BLaER1 treated with 17β-estradiol and CSF1 and Interleukin-3, amounts not matched to agents 10 nM and 100 nM (cell line): ENCODE data around the gene GTF2E1.

Experiments
- H3K27ac ChIP-seq, 11 experiments: shearing (Covaris generic); formaldehyde crosslinking; 2 replicates each; pipeline ENCODE4 v1.8.1; 2022
- H3K27me3 ChIP-seq, 11 experiments: shearing (Covaris generic); formaldehyde crosslinking; 2 replicates each; pipeline ENCODE4 v1.8.1; 2022
- H3K36me3 ChIP-seq, 11 experiments: shearing (Covaris generic); formaldehyde crosslinking; 2 replicates each; pipeline ENCODE4 v1.8.1; 2022
- H3K4me1 ChIP-seq, 10 experiments: shearing (Covaris generic); formaldehyde crosslinking; 2 replicates each; pipeline ENCODE4 v1.8.1; 2022
- H3K4me2 ChIP-seq, 11 experiments: shearing (Covaris generic); formaldehyde crosslinking; 2 replicates each; pipeline ENCODE4 v1.8.1; 2022
- H3K4me3 ChIP-seq, 10 experiments: shearing (Covaris generic); formaldehyde crosslinking; 2 replicates each; pipeline ENCODE4 v1.8.1; 2022
- H3K9ac ChIP-seq, 11 experiments: shearing (Covaris generic); formaldehyde crosslinking; 2 replicates each; pipeline ENCODE4 v1.8.1; 2022
- H3K9me3 ChIP-seq, 11 experiments: shearing (Covaris generic); formaldehyde crosslinking; replicated peaks in 1 of 11; 2 replicates each; pipeline ENCODE4 v1.8.1; 2022
- H4K20me1 ChIP-seq, 11 experiments: shearing (Covaris generic); formaldehyde crosslinking; 2 replicates each; pipeline ENCODE4 v1.8.1; 2022
- Cebpa-rat ChIP-seq, 11 experiments: shearing (Covaris generic); IDR thresholded peaks; 2 replicates each; pipeline ENCODE4 v1.8.1; 2022

The GTF2E1 gene

DNA sequence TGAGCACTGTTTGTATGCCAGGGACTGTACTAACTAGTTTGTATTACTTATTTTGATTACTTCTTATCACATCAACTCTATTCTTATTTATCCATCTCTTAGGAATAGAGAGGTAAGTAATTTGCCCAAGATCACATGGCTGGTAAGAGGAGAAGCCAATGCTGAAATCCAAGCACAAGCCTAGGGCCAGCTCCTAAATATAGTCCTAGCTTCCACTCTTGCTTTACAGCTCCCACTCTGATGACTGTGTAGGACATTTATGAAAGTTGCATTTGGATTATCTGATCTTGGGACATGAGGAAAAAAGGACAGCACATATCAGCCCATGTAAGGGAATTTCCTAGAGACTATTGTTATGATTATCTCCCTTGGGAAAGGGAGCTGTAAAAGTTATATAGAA lies 58.1 kb downstream of the GTF2E1 start:
- Histone ChIP-seq H3K4me1 (peaks cover 0 to 12% (median 5%) of the 10 kb centered on the region in 10 experiments; a peak in 6 of 20 replicates), H3K27ac (no peak overlapping the region), H3K4me3 (no peak overlapping the region)

GRCh38 chr3:120801484-120801883 lies 58.9 kb downstream of the GTF2E1 start:
- Histone ChIP-seq H4K20me1 (no peaks in the 10 kb centered on the region), H3K4me1 (peaks cover 0 to 12% (median 5%) of the 10 kb centered on the region in 10 experiments; a peak in 6 of 20 replicates), H3K36me3 (no peaks in the 10 kb centered on the region), H3K27ac (no peak overlapping the region), H3K4me3 (no peak overlapping the region), H3K27me3 (no peaks in the 10 kb centered on the region; a peak in 1 of 22 replicates), H3K4me2 (no peak overlapping the region), H3K9ac (no peak overlapping the region), H3K9me3 (no peaks in the 10 kb centered on the region)
- TF ChIP-seq Cebpa-rat (IDR thresholded peaks at IDR 0.05) = no peak

More for the DNA sequence above, 58.1 kb downstream of the GTF2E1 start:
- Histone ChIP-seq H3K36me3 (no peaks in the 10 kb centered on the region), H3K9ac (no peak overlapping the region), H3K27me3 (no peaks in the 10 kb centered on the region; a peak in 1 of 22 replicates), H3K9me3 (no peaks in the 10 kb centered on the region), H4K20me1 (no peaks in the 10 kb centered on the region), H3K4me2 (no peak overlapping the region)
- no peak for TF ChIP-seq Cebpa-rat (IDR thresholded peaks at IDR 0.05)

GRCh38 chr3:120802916-120803315 lies 60.4 kb downstream of the GTF2E1 start:
- H3K9me3 ChIP-seq = no peaks in the 10 kb centered on the region
- no peak overlapping the region for H3K9ac ChIP-seq
- H3K27ac ChIP-seq = no peak overlapping the region
- H3K36me3 ChIP-seq = no peaks in the 10 kb centered on the region
- no peaks in the 10 kb centered on the region; a peak in 1 of 22 replicates for H3K27me3 ChIP-seq
- TF ChIP-seq Cebpa-rat (IDR thresholded peaks at IDR 0.05) = no peak
- H3K4me1 ChIP-seq = peaks cover 0 to 12% (median 5%) of the 10 kb centered on the region in 10 experiments; a peak in 6 of 20 replicates
- no peak overlapping the region for H3K4me3 ChIP-seq
- H4K20me1 ChIP-seq = no peaks in the 10 kb centered on the region
- no peak overlapping the region for H3K4me2 ChIP-seq

- no peak overlapping the region for H3K27ac ChIP-seq
- H3K4me3 ChIP-seq = no peak overlapping the region
- H3K27me3 ChIP-seq = no peaks in the 10 kb centered on the region
- no peak overlapping the region for H3K9ac ChIP-seq
- H3K4me2 ChIP-seq = no peak overlapping the region
- no peaks in the 10 kb centered on the region; a peak in 1 of 20 replicates for H3K4me1 ChIP-seq
- no peak for TF ChIP-seq Cebpa-rat (IDR thresholded peaks at IDR 0.05)
- no peaks in the 10 kb centered on the region for H4K20me1 ChIP-seq
- no peaks in the 10 kb centered on the region for H3K36me3 ChIP-seq
- H3K9me3 ChIP-seq = no peaks in the 10 kb centered on the region
These were observed 74.2 kb downstream of the GTF2E1 start for GRCh38 chr3:120816728-120817127.

- no peak overlapping the region for H3K4me2 ChIP-seq
- H3K9me3 ChIP-seq = no peaks in the 10 kb centered on the region
- H4K20me1 ChIP-seq = no peaks in the 10 kb centered on the region
- no peak overlapping the region for H3K4me3 ChIP-seq
- no peak for TF ChIP-seq Cebpa-rat (IDR thresholded peaks at IDR 0.05)
- no peak overlapping the region for H3K9ac ChIP-seq
- H3K27ac ChIP-seq = no peak overlapping the region
- H3K36me3 ChIP-seq = no peaks in the 10 kb centered on the region
- no peaks in the 10 kb centered on the region for H3K27me3 ChIP-seq
- H3K4me1 ChIP-seq = no peaks in the 10 kb centered on the region
These were observed 78.2 kb downstream of the GTF2E1 start for GRCh38 chr3:120820748-120821147.

- no peak overlapping the region for H3K27ac ChIP-seq
- H3K4me3 ChIP-seq = no peak overlapping the region
- H4K20me1 ChIP-seq = no peaks in the 10 kb centered on the region
- no peaks in the 10 kb centered on the region for H3K9me3 ChIP-seq
- no peak overlapping the region for H3K4me2 ChIP-seq
- no peaks in the 10 kb centered on the region for H3K4me1 ChIP-seq
- H3K36me3 ChIP-seq = no peaks in the 10 kb centered on the region
- H3K9ac ChIP-seq = no peak overlapping the region
- no peaks in the 10 kb centered on the region for H3K27me3 ChIP-seq
- TF ChIP-seq Cebpa-rat (IDR thresholded peaks at IDR 0.05) = no peak
These were observed 78.9 kb downstream of the GTF2E1 start for GRCh38 chr3:120821426-120821825.

GRCh38 chr3:120823156-120823555 lies 80.6 kb downstream of the GTF2E1 start:
- no peaks in the 10 kb centered on the region for H3K9me3 ChIP-seq
- TF ChIP-seq Cebpa-rat (IDR thresholded peaks at IDR 0.05) = no peak

DNA sequence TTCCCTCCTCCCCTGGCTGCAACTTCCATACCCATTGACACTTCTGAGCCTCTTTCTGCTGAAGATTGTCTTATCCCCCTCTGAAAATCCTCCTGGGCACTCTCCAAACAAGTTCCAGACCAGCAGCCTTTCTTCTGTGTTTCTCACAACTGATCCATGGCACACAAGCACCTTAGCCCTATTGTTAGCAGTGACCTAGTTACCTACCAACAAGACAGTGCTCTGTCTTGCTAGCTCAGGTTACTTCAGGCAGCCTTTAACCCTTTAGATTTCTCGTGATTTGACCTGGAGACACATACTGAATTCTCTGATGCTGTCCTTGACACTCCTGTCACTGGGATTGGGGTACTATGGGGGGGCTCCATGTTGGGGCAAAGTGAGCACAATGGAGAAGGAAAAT lies 82.1 kb downstream of the GTF2E1 start:
- Histone ChIP-seq H3K4me1 (no peaks in the 10 kb centered on the region), H3K27me3 (no peaks in the 10 kb centered on the region), H3K9me3 (no peaks in the 10 kb centered on the region), H4K20me1 (no peaks in the 10 kb centered on the region), H3K4me2 (no peak overlapping the region), H3K27ac (no peak overlapping the region), H3K36me3 (no peaks in the 10 kb centered on the region), H3K4me3 (no peak overlapping the region), H3K9ac (no peak overlapping the region)
- no peak for TF ChIP-seq Cebpa-rat (IDR thresholded peaks at IDR 0.05)

More at GRCh38 chr3:120823156-120823555, 80.6 kb downstream of the GTF2E1 start:
- H3K9ac ChIP-seq = no peak overlapping the region
- H4K20me1 ChIP-seq = no peaks in the 10 kb centered on the region
- no peak overlapping the region for H3K4me3 ChIP-seq
- H3K27me3 ChIP-seq = no peaks in the 10 kb centered on the region
- H3K27ac ChIP-seq = no peak overlapping the region
- no peak overlapping the region for H3K4me2 ChIP-seq
- H3K36me3 ChIP-seq = no peaks in the 10 kb centered on the region
- H3K4me1 ChIP-seq = no peaks in the 10 kb centered on the region

DNA sequence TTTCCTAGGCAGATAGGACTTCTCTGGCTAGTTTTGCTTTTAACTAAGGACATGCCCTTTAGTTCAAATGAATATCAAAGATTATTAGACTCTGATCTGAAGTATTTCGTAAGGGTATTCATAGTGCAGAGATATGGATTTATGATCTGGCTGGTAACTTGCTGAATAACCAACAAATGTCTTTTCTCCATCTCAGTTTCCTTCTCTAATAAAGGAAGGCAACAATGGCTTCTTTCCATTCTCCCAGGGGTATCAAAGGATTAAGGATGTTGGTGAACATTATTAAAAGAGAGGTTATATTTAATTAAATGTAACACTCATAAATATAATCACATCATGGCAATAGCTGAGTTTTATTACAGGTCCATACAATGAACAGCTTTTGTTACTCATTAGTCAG lies 86.3 kb downstream of the GTF2E1 start:
- H4K20me1 ChIP-seq = no peaks in the 10 kb centered on the region
- no peaks in the 10 kb centered on the region for H3K27me3 ChIP-seq
- H3K9ac ChIP-seq = no peak overlapping the region
- H3K4me2 ChIP-seq = no peak overlapping the region
- H3K36me3 ChIP-seq = no peaks in the 10 kb centered on the region
- H3K9me3 ChIP-seq = no peaks in the 10 kb centered on the region
- no peak overlapping the region for H3K4me3 ChIP-seq
- no peak for TF ChIP-seq Cebpa-rat (IDR thresholded peaks at IDR 0.05)
- H3K27ac ChIP-seq = no peak overlapping the region
- H3K4me1 ChIP-seq = no peaks in the 10 kb centered on the region

- Histone ChIP-seq H3K9ac (no peak overlapping the region), H4K20me1 (no peaks in the 10 kb centered on the region), H3K4me1 (no peaks in the 10 kb centered on the region), H3K36me3 (no peaks in the 10 kb centered on the region), H3K27ac (no peak overlapping the region), H3K4me2 (no peak overlapping the region), H3K4me3 (no peak overlapping the region), H3K27me3 (no peaks in the 10 kb centered on the region), H3K9me3 (no peaks in the 10 kb centered on the region)
- no peak for TF ChIP-seq Cebpa-rat (IDR thresholded peaks at IDR 0.05)
These were observed 88.5 kb downstream of the GTF2E1 start for GRCh38 chr3:120831066-120831465.
